SJCRH30 (cell line): ENCODE measurements around the gene USP21. TPM values are rescaled to one million over a fixed set of nuclear protein-coding genes. Genes with fewer than 3 reads are reported as not detected.

Source experiments
- DNase-seq, 2 experiments: peaks; one replicate each; pipeline ENCODE4 v3.0.0-alpha.2; 2015 to 2020
- H3K27ac ChIP-seq: fragments of 250-450 bp; sonication (Bioruptor Pico); 2 replicates; pipeline ENCODE4 v1.5.1; 2020; ENCODE audit warnings: mild to moderate bottlenecking, moderate library complexity
- H3K27me3 ChIP-seq: fragments of 250-450 bp; sonication (Bioruptor Pico); 2 replicates; pipeline ENCODE4 v1.5.1; 2020; ENCODE audit warnings: mild to moderate bottlenecking, moderate library complexity
- H3K36me3 ChIP-seq: fragments of 250-450 bp; sonication (Bioruptor Pico); 2 replicates; pipeline ENCODE4 v1.5.1; 2020; ENCODE audit warnings: mild to moderate bottlenecking, moderate library complexity
- H3K4me1 ChIP-seq: fragments of 250-450 bp; sonication (Bioruptor Pico); 2 replicates; pipeline ENCODE4 v1.5.1; 2020; ENCODE audit warnings: mild to moderate bottlenecking, moderate library complexity
- H3K4me3 ChIP-seq: fragments of 250-450 bp; sonication (Bioruptor Pico); 2 replicates; pipeline ENCODE4 v1.5.1; 2020; ENCODE audit warnings: mild to moderate bottlenecking, moderate library complexity
- H3K9me3 ChIP-seq: fragments of 250-450 bp; sonication (Bioruptor Pico); replicated peaks from 2 replicates; pipeline ENCODE4 v1.5.1; 2020; ENCODE audit warnings: mild to moderate bottlenecking, moderate library complexity
- total RNA-seq: library from RNA; depleted of rRNA; stranded (reverse); fragments of >200 nt; shearing (Covaris generic); gene quantifications from 2 replicates; pipeline ENCODE4 v1.2.3, GENCODE V29; 2014

The USP21 gene
- total RNA-seq, 1 experiment from 2014 or later: 17.6 TPM

DNA sequence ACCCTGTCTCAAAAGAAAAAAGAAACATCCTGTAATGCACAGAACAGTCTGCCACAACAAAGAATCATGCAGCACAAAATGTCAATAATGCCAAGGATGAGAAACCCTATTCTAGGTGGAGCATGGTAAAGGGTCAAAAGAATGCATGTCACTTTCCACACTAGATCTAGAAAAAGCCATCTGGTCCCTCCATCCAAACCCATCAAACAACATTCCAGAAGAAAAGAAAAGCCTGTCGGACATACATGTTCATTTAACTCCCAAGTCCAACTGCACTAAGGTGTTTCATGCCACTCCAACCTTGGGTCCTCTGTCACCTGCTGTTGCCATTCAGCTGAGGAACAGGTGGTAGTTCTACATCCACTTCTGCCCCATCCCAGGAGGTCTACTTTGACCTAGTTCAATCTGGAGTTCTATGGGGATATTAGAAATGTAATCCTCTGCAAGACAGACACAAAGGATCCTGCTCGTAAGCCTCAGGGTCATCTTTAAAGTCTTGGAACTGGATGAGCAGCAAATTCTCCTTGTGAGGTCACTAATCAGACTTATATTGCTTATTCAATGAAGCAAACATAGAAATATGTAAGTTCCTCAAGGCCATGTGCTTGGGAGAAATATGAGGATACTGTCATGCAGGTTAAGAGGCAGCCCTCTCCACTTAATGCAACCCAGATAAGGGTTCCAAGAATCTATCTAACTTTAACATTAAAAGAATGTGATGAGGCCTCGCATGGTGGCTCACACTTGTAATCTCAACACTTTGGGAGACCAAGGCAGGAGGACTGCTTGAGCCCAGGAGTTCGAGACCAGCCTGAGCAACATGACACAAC is 30.5 kb upstream of the USP21 start:
- Histone ChIP-seq H3K36me3 (peaks cover 19% of the 10 kb centered on the region), H3K27me3 (no peaks in the 10 kb centered on the region), H3K4me1 (peaks cover 32% of the 10 kb centered on the region), H3K27ac (peak overlapping the region; percentile 56), H3K9me3 (no peaks in the 10 kb centered on the region), H3K4me3 (no peak overlapping the region)
- DNase-seq: peak; percentile 62 to 80

DNA sequence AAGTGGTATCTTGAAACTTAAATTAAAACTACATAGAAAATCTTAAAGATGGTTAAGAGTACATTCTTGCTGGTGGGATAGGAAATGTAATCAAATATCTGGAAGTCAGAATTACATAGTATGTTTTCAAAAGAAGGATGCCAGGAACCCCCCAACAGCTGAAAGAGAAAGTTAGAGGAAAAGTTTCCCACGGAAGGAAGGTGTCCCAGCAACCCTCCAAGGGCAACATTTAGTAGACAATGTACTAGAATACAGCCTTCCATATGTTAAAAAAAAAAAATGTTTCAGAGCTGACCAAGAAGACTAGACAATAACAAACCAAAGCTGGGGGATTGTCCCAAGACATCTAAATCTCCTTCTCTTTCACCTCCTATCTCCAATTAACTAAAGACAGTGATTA is 29.0 kb upstream of the USP21 start:
- Histone ChIP-seq H3K36me3 (peaks cover 8% of the 10 kb centered on the region), H3K27ac (no peak overlapping the region), H3K4me3 (no peak overlapping the region), H3K27me3 (no peaks in the 10 kb centered on the region), H3K4me1 (peaks cover 32% of the 10 kb centered on the region), H3K9me3 (no peaks in the 10 kb centered on the region)
- DNase-seq: no peak

GRCh38 chr1:161131523-161132409 is 27.5 kb upstream of the USP21 start:
- peak overlapping the region; percentile 79 for H3K27ac ChIP-seq
- no peaks in the 10 kb centered on the region for H3K9me3 ChIP-seq
- H3K4me3 ChIP-seq: peak overlapping the region; percentile 73
- no peaks in the 10 kb centered on the region for H3K27me3 ChIP-seq
- peaks cover 32% of the 10 kb centered on the region for H3K4me1 ChIP-seq
- 0 out of 2 replicates have a peak, but pooled peaks cover 2% of the 10 kb centered on the region for H3K36me3 ChIP-seq
- DNase-seq: peak in 1 of 2 experiments; percentile 28

GRCh38 chr1:161132410-161133219 is 26.7 kb upstream of the USP21 start, which contains the start of gene DEDD:
Gene DEDD, minus strand, starts transcription at chr1:161132667. Its CDS starts 8,205 bp downstream, at chr1:161124462.
- Histone ChIP-seq H3K4me3 (peak within 1 kb of the TSS; percentile 73), H3K9me3 (no peaks in the 10 kb centered on the region), H3K27me3 (no peaks in the 10 kb centered on the region), H3K36me3 (no peaks in the 10 kb centered on the region), H3K27ac (peak within 1 kb of the TSS; percentile 79), H3K4me1 (peaks cover 31% of the 10 kb centered on the region)
- DNase-seq: peak; percentile 91 to 94

DNA sequence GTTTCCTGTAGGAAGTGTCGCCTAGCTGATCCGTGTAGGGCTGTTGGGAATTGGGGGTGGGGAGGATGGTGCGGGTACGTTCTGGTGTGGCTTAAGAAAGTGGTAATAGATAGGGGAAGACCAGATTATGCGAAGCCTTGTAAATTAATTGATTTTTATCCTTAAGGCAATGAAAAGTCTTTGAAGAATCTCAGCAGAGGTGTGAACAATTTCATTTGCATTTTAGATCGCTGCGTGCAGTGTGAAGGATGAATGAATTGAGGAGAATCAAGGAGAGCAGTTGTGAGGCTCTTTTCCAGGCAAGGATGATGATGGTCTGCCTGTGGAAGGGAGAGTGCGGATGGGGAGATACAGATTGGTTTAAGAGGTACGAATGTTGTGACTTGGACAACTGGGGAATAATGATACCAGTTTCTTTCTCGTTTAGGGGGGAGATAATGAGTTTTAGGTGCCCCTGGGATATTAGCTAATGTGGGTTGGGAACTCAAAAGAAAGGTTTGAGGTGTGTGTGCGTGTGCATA is 26.0 kb upstream of the USP21 start:
- H3K4me3 ChIP-seq: peak overlapping the region; percentile 73
- no peaks in the 10 kb centered on the region for H3K36me3 ChIP-seq
- peak overlapping the region; percentile 79 for H3K27ac ChIP-seq
- H3K9me3 ChIP-seq: no peaks in the 10 kb centered on the region
- H3K4me1 ChIP-seq: peaks cover 28% of the 10 kb centered on the region
- no peak for DNase-seq
- H3K27me3 ChIP-seq: no peaks in the 10 kb centered on the region

DNA sequence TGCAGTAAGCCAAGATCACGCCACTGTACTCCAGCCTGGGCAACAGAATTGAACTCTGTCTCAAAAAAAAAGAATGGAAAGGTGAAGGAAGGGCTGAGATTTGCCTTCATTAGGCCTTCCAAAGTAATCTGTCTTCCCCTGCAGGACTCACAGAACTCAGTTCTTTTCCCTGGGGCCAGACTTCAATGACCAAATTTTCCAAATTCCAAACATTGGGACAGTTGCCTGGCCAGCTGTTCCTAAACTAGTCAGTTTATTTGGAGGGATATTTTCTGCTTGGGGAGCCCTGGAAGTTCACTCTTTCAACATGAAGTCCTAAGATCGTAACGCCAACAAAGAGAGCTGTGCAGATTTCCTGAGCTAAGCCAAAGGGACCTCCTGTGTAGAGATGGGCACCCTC is 21.4 kb upstream of the USP21 start:
- H3K4me3 ChIP-seq: no peak overlapping the region
- H3K9me3 ChIP-seq: no peaks in the 10 kb centered on the region
- DNase-seq: peak in 1 of 2 experiments; percentile 45
- H3K27me3 ChIP-seq: no peaks in the 10 kb centered on the region
- peaks cover 13% of the 10 kb centered on the region; the same call in 1 of the 2 replicates for H3K4me1 ChIP-seq
- H3K36me3 ChIP-seq: no peaks in the 10 kb centered on the region
- H3K27ac ChIP-seq: peak overlapping the region; percentile 10; the same call in 1 of the 2 replicates

DNA sequence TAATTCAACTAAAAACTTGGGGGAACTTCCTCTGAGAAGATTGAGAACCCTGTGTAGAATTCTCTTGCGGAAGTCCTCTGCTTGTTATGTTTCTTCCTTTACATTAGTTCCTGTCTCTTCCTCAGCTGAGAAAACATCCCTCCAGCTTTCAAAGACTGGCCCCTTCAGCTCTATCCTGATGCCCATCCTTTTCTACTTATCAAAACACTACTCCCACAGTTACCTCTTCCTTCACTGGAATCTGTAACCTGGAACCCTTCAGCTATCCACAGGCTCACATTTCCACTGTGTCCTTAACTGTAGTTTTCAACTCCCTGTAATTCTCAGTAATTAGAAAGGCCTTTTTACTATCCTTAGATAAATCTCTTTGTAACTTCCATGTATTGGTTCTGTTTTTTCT is 20.9 kb upstream of the USP21 start:
- DNase-seq: no peak
- Histone ChIP-seq H3K9me3 (no peaks in the 10 kb centered on the region), H3K27me3 (no peaks in the 10 kb centered on the region), H3K36me3 (no peaks in the 10 kb centered on the region), H3K27ac (peak overlapping the region; percentile 10; the same call in 1 of the 2 replicates), H3K4me3 (no peak overlapping the region), H3K4me1 (peaks cover 13% of the 10 kb centered on the region; the same call in 1 of the 2 replicates)

DNA sequence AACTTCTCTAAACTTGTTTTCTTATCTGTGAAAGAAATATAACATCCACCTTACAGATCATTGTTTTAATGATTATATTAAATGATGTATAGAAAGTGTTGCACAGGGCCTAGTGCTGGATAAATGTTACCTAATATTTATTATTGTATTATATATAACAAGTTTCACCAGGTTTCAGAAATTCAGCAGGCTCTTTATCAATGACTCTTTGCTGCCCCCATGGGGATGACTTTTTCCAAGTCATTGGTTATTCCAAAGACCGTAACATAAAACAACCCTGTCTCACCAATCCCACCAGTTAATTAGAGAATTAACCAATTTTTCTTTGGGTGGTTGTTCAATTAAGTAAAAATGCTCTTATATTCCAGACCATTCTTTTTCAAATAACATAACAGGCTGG is 19.5 kb upstream of the USP21 start:
- Histone ChIP-seq H3K36me3 (no peaks in the 10 kb centered on the region), H3K27ac (no peak overlapping the region), H3K4me3 (no peak overlapping the region), H3K9me3 (no peaks in the 10 kb centered on the region), H3K4me1 (peaks cover 13% of the 10 kb centered on the region; the same call in 1 of the 2 replicates), H3K27me3 (no peaks in the 10 kb centered on the region)
- peak in 1 of 2 experiments; percentile 62 for DNase-seq

DNA sequence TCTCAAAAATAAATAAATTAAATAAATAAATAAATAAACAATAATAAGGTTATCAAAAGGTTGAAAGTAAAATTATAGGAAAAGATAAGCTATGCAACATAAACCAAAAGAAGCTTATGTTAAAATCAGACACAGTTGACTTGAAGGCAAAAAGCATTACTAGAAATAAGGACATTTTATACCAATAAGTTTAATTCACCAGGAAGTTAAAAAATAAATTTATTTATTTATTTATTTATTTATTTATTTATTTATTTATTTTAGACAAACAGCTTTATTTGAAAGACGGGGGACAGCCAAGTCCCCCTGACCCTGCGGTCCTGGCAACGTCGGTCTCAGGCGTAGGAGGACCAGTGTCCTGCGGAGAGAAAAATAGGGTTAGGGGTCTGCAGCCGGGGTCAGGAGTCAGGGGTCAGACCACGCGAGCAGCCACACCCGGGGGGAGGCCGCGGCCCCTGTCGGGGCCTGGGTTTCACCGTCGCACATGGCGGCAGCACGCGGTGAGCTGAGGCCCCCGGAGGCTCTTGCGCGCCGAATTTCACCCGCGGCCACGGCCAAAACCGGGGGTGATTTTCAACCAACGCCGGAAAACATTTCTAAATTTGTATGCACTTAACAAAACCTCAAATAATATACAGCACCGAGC is 18.4 kb upstream of the USP21 start:
- no peak for DNase-seq
- no peak overlapping the region for H3K4me3 ChIP-seq
- no peak overlapping the region for H3K27ac ChIP-seq

GRCh38 chr1:161145832-161146231 is 13.5 kb upstream of the USP21 start:
- no peak for DNase-seq
- Histone ChIP-seq H3K27ac (no peak overlapping the region), H3K4me3 (no peak overlapping the region), H3K4me1 (no peaks in the 10 kb centered on the region), H3K27me3 (no peaks in the 10 kb centered on the region), H3K36me3 (no peaks in the 10 kb centered on the region), H3K9me3 (no peaks in the 10 kb centered on the region)

More for the DNA sequence above, 18.4 kb upstream of the USP21 start:
- Histone ChIP-seq H3K9me3 (no peaks in the 10 kb centered on the region), H3K36me3 (no peaks in the 10 kb centered on the region), H3K27me3 (no peaks in the 10 kb centered on the region), H3K4me1 (peaks cover 13% of the 10 kb centered on the region; the same call in 1 of the 2 replicates)

- no peaks in the 10 kb centered on the region for H3K4me1 ChIP-seq
- no peak for DNase-seq
- no peaks in the 10 kb centered on the region for H3K36me3 ChIP-seq
- no peaks in the 10 kb centered on the region for H3K27me3 ChIP-seq
- H3K4me3 ChIP-seq: peak overlapping the region; percentile 95
- H3K27ac ChIP-seq: peak overlapping the region; percentile 96; the same call in 1 of the 2 replicates
- no peaks in the 10 kb centered on the region for H3K9me3 ChIP-seq
These were observed 6.1 kb upstream of the USP21 start for GRCh38 chr1:161153176-161153575.

DNA sequence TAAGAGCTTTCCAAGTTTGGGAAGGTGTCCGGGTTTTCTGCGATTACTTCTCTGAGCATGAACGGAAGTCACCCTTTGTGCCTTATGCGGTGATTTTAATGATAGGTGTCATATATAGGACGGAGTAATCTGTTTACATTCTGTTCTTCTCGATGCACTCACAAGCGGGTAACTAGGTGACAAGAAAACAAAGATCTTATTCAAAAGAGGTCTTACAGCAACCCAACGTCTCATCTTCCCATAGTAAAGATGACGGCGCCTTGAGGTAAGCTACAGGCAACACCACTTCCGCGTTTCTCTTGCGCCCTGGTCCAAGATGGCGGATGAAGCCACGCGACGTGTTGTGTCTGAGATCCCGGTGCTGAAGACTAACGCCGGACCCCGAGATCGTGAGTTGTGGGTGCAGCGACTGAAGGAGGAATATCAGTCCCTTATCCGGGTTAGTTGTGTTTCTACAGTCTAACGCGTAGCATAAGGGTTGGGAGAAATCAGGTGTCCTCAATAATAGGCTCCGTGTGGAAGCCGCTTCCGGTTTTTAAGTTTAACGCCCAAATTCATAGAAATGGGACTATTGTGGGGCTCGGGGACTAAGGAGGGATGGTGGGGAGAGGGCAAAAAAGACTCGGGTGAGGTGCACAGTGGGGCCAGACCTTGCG is 5.5 kb upstream of the USP21 start, which contains the start of gene UFC1:
Gene UFC1, plus strand, starts transcription at position 297 of the 656 bp plus-strand sequence. Its CDS starts 20 bp downstream, at position 317.
- H3K36me3 ChIP-seq: no peaks in the 10 kb centered on the region
- peak within 1 kb of the TSS; percentile 95 for H3K4me3 ChIP-seq
- DNase-seq: peak; percentile 81 to 88
- H3K27me3 ChIP-seq: no peaks in the 10 kb centered on the region
- H3K9me3 ChIP-seq: no peaks in the 10 kb centered on the region
- no peaks in the 10 kb centered on the region for H3K4me1 ChIP-seq
- peak within 1 kb of the TSS; percentile 96 for H3K27ac ChIP-seq

- Histone ChIP-seq H3K9me3 (no peaks in the 10 kb centered on the region), H3K27me3 (no peaks in the 10 kb centered on the region), H3K4me1 (no peaks in the 10 kb centered on the region; the same call in 1 of the 2 replicates), H3K4me3 (no peak overlapping the region), H3K36me3 (no peaks in the 10 kb centered on the region), H3K27ac (no peak overlapping the region)
- DNase-seq: no peak
These were observed 1.4 kb upstream of the USP21 start for GRCh38 chr1:161157867-161158266.
